HG03175 (cell line): ENCODE results near the gene SCN11A.

Source experiments
- ATAC-seq: cut with Tn5 transposase; IDR thresholded peaks from one replicate; pipeline ENCODE4 v1.9.1; 2021; ENCODE audit warnings: mild to moderate bottlenecking, moderate library complexity; ENCODE audit not compliant: unreplicated experiment

Gene SCN11A

DNA sequence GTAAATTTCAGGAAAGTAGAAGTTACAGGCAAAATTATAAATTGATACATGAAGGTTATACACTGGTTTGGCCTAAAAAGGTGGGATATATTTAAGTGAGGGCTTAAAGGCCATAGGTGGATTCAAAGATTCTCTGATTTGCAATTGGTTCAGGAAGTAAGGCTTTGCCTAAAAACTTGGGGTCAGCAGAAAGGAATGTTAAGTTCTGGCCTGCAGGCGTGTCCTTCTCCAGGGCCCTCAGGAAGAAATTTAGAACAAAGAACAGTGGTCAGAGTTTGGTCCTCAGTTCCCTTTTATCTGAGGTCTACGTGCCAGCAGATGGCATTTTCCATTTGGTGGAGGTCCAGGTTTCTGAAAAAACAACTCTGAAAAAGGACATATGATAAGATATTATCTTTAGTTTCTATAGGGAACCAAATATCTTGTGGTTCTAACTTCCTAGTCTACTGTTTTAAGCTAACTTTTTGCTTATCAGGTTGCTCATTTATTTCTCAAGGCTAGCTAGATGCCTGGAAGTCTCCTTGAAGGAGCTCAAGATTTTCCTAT, 40.5 kb downstream of the SCN11A start:
- ATAC-seq: no peak

DNA sequence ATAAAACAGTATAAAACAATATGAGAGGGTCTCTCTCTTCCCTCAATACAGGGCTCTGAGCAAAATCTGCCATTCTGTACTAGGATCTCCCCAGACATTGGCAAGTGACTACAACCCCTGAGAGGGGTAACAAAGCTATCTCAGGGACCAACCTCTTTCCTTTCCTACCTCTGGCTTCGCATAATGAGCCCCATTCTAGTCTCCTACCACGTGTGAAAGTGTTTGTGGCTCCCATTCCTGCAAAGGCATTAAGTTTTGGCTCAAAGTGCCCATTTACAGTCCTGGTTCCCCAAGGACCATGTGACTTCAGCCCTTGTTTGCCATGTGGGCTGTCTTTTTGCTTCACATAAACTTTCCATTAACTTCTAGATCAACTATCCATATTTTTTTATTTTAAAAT, 46.4 kb downstream of the SCN11A start:
- no peak for ATAC-seq
